ENCODE data around the gene DENND4A.

DENND4A gene

GRCh38 chr15:65722191-65722590, 69.9 kb downstream of the DENND4A start (continued):
- no peak for TF ChIP-seq ZNF37A (tag by site-specific recombination; IDR thresholded peaks at IDR 0.05)
- no peak for TF ChIP-seq ZNF513 (tag by site-specific recombination; IDR thresholded peaks at IDR 0.05)
- TF ChIP-seq HIC1 (tag by site-specific recombination; IDR thresholded peaks at IDR 0.05) = no peak

GRCh38 chr15:65712415-65712814, 79.7 kb downstream of the DENND4A start:
- Histone ChIP-seq H3K4me3 (ENCODE audit: low read depth, low read length) (no peak overlapping the region), H3K36me3 (ENCODE audit: control insufficient read depth in 2 of 2, insufficient read depth in 1 of 2, low read length in 2 of 2) (peaks cover 4 to 21% of the 10 kb centered on the region in 2 experiments; a peak in 2 of 3 replicates), H3K4me1 (ENCODE audit: control insufficient read depth, insufficient read depth, low read length) (no peaks in the 10 kb centered on the region), H3K9me3 (ENCODE audit: control insufficient read depth, insufficient read depth, low read depth, low read length) (no peaks in the 10 kb centered on the region), H3K27ac (ENCODE audit: extremely low read depth, low read depth, low read length) (no peak overlapping the region)
- no peak for TF ChIP-seq PRDM4 (tag by site-specific recombination; IDR thresholded peaks at IDR 0.05)
- no peak for TF ChIP-seq ZNF792 (tag by site-specific recombination; IDR thresholded peaks at IDR 0.05)
- TF ChIP-seq ZBTB49 (tag by site-specific recombination; IDR thresholded peaks at IDR 0.05; ENCODE audit: low read depth) = no peak
- TF ChIP-seq ZNF280C (tag by site-specific recombination; IDR thresholded peaks at IDR 0.05) = no peak
- TF ChIP-seq ZNF18 (tag by site-specific recombination; IDR thresholded peaks at IDR 0.05) = no peak
- ChIA-PET POLR2A (no interaction called here), CTCF (no interaction called here)

GRCh38 chr15:65695081-65695480, 97.0 kb downstream of the DENND4A start:
- Histone ChIP-seq H3K4me1 (ENCODE audit: control insufficient read depth, insufficient read depth, low read length) (no peaks in the 10 kb centered on the region), H3K27ac (ENCODE audit: extremely low read depth, low read depth, low read length) (no peak overlapping the region), H3K4me3 (ENCODE audit: low read depth, low read length) (no peak overlapping the region), H3K9me3 (ENCODE audit: control insufficient read depth, insufficient read depth, low read depth, low read length) (no peaks in the 10 kb centered on the region), H3K36me3 (ENCODE audit: control insufficient read depth in 2 of 2, insufficient read depth in 1 of 2, low read length in 2 of 2) (peaks cover 23 to 34% of the 10 kb centered on the region in 2 experiments; a peak in 2 of 3 replicates)
- POLR2A ChIA-PET = no interaction called here
- CTCF ChIA-PET = interaction anchor here (0.7 kb wide), 1 partner anchor 497 kb away, joined by 5 read pairs; no protein-coding TSS in a partner anchor
- TF ChIP-seq YY2 (tag by site-specific recombination; IDR thresholded peaks at IDR 0.05) = no peak
- TF ChIP-seq ELK4 (IDR thresholded peaks at IDR 0.05; ENCODE audit: borderline replicate concordance, low read depth, low read length) = no peak
- no peak for TF ChIP-seq EGR2 (tag by site-specific recombination; IDR thresholded peaks at IDR 0.05; ENCODE audit: low read depth)
- no peak for TF ChIP-seq ZNF626 (tag by site-specific recombination; IDR thresholded peaks at IDR 0.05)
- TF ChIP-seq ZBTB49 (tag by site-specific recombination; IDR thresholded peaks at IDR 0.05; ENCODE audit: low read depth) = no peak

All from HEK293 (cell line).